Occipital lobe (tissue), 2 donors: Measurements from ENCODE around the gene PAAF1. TPM values are rescaled to one million over a fixed set of nuclear protein-coding genes. Genes with fewer than 3 reads are reported as not detected.

Source experiments
- DNase-seq: peaks from one replicate; lab custom pipeline; 2025; lab: John Stamatoyannopoulos, UW
- total RNA-seq: library from RNA; depleted of rRNA; stranded (reverse); fragments of >200 nt; gene quantifications from one replicate; pipeline ENCODE4 v1.2.3, GENCODE V29; 2014

Gene PAAF1
- total RNA-seq, 1 donor from 2014 or later, result 12.6 TPM

- DNase-seq, result no peak
These were observed 68.6 kb downstream of the PAAF1 start for GRCh38 chr11:73945396-73945795.

- DNase-seq, result no peak
These were observed 70.1 kb downstream of the PAAF1 start for GRCh38 chr11:73946798-73947458.

GRCh38 chr11:73949246-73949645 lies 72.4 kb downstream of the PAAF1 start:
- DNase-seq, result no peak

- DNase-seq, result no peak
These were observed 73.1 kb downstream of the PAAF1 start for GRCh38 chr11:73949912-73950311.

GRCh38 chr11:73950869-73951710 lies 74.3 kb downstream of the PAAF1 start, which contains the start of gene DNAJB13:
Gene DNAJB13 (plus strand): TSS chr11:73951026. CDS start chr11:73951070, 44 bp downstream.
- DNase-seq, result no peak

GRCh38 chr11:73951797-73952196 lies 75.0 kb downstream of the PAAF1 start:
- no peak for DNase-seq

- DNase-seq, result no peak
These were observed 80.3 kb downstream of the PAAF1 start for GRCh38 chr11:73956876-73957653.

GRCh38 chr11:73957654-73958361 lies 81.0 kb downstream of the PAAF1 start:
- no peak for DNase-seq

- no peak for DNase-seq
These were observed 81.8 kb downstream of the PAAF1 start for GRCh38 chr11:73958521-73959141.

- DNase-seq, result peak; percentile 24
These were observed 84.5 kb downstream of the PAAF1 start for GRCh38 chr11:73961321-73961720.

- no peak for DNase-seq
These were observed 85.4 kb downstream of the PAAF1 start for GRCh38 chr11:73962101-73962705.

GRCh38 chr11:73963861-73964260 lies 87.1 kb downstream of the PAAF1 start:
- DNase-seq, result no peak

- DNase-seq, result no peak
These were observed 88.4 kb downstream of the PAAF1 start for GRCh38 chr11:73965076-73965763.

- no peak for DNase-seq
These were observed 88.9 kb downstream of the PAAF1 start for GRCh38 chr11:73965764-73966121.

GRCh38 chr11:73968356-73968966 lies 91.7 kb downstream of the PAAF1 start:
- no peak for DNase-seq

GRCh38 chr11:73969091-73969490 lies 92.3 kb downstream of the PAAF1 start:
- no peak for DNase-seq

GRCh38 chr11:73969991-73970800 lies 93.4 kb downstream of the PAAF1 start:
- DNase-seq, result no peak

- no peak for DNase-seq
These were observed 94.4 kb downstream of the PAAF1 start for GRCh38 chr11:73971175-73971719.
